ENCODE results near the gene NUMBL.

GRCh38 chr19:40739030-40739839 lies 48.8 kb upstream of the NUMBL start:
- TF ChIP-seq CTCF (IDR thresholded peaks at IDR 0.05) (no peak), POLR2A (IDR thresholded peaks at IDR 0.05) (no peak)
